ENCODE results near the gene UPK3A. TPM values are rescaled to one million over a fixed set of nuclear protein-coding genes. Genes with fewer than 3 reads are reported as not detected.

Gene UPK3A
- total and polyA plus RNA-seq, 2 of the 13 experiments (the other 11 are each of a cell fraction or from before 2014, with no cell fraction given), result 10.5 to 13.8 TPM

DNA sequence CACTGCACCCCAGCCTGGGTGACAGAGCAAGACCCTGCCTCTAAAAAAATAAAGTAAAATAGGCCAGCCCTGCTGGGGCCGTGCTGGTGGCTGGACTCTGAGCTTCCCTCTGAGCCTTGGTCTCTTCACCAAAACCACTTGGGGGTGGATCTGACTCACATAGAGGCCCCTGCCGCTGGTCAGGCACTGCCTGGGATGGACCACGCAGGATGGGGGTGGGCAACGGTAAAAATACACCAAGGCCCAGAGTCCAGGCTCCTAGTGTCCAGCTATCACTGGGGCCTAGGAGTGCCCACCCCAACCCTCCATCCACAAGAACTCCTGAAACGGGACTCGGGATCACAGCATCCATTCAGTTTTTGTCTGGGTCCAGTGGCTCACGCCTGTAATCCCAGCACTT lies 12.3 kb upstream of the UPK3A start (continued):
- TF ChIP-seq, protein P1, sequence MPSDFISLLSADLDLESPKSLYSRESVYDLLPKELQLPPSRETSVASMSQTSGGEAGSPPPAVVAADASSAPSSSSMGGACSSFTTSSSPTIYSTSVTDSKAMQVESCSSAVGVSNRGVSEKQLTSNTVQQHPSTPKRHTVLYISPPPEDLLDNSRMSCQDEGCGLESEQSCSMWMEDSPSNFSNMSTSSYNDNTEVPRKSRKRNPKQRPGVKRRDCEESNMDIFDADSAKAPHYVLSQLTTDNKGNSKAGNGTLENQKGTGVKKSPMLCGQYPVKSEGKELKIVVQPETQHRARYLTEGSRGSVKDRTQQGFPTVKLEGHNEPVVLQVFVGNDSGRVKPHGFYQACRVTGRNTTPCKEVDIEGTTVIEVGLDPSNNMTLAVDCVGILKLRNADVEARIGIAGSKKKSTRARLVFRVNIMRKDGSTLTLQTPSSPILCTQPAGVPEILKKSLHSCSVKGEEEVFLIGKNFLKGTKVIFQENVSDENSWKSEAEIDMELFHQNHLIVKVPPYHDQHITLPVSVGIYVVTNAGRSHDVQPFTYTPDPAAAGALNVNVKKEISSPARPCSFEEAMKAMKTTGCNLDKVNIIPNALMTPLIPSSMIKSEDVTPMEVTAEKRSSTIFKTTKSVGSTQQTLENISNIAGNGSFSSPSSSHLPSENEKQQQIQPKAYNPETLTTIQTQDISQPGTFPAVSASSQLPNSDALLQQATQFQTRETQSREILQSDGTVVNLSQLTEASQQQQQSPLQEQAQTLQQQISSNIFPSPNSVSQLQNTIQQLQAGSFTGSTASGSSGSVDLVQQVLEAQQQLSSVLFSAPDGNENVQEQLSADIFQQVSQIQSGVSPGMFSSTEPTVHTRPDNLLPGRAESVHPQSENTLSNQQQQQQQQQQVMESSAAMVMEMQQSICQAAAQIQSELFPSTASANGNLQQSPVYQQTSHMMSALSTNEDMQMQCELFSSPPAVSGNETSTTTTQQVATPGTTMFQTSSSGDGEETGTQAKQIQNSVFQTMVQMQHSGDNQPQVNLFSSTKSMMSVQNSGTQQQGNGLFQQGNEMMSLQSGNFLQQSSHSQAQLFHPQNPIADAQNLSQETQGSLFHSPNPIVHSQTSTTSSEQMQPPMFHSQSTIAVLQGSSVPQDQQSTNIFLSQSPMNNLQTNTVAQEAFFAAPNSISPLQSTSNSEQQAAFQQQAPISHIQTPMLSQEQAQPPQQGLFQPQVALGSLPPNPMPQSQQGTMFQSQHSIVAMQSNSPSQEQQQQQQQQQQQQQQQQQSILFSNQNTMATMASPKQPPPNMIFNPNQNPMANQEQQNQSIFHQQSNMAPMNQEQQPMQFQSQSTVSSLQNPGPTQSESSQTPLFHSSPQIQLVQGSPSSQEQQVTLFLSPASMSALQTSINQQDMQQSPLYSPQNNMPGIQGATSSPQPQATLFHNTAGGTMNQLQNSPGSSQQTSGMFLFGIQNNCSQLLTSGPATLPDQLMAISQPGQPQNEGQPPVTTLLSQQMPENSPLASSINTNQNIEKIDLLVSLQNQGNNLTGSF (CRISPR knock-in tag; IDR thresholded peaks at IDR 0.05), result no peak
- no peak; the same call in 1 of the 2 replicates for TF ChIP-seq KDM5B (CRISPR knock-in tag; IDR thresholded peaks at IDR 0.05; ENCODE audit: borderline replicate concordance)
- TF ChIP-seq GABPA (IDR thresholded peaks at IDR 0.05; ENCODE audit: low read depth, low read length), result no peak
- TF ChIP-seq GABPA (CRISPR knock-in tag; IDR thresholded peaks at IDR 0.05; ENCODE audit: low read depth), result no peak
- TF ChIP-seq KMT2A (CRISPR knock-in tag; IDR thresholded peaks at IDR 0.05), result no peak
- TF ChIP-seq, protein P2, sequence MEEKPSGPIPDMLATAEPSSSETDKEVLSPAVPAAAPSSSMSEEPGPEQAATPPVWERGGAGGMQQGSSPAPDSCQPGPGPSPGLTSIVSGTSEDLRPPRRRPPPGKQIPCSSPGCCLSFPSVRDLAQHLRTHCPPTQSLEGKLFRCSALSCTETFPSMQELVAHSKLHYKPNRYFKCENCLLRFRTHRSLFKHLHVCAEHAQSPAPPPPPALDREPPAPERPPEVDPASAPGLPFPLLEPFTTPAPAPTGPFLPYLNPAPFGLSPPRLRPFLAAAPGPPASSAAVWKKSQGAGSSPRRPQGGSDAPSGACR (CRISPR knock-in tag; IDR thresholded peaks at IDR 0.05), result no peak
- no peak for TF ChIP-seq RORA (CRISPR knock-in tag; IDR thresholded peaks at IDR 0.05)
- TF ChIP-seq SAFB2 (CRISPR knock-in tag; IDR thresholded peaks at IDR 0.05; ENCODE audit: borderline replicate concordance, low read depth), result no peak
- TF ChIP-seq KAT8 (CRISPR knock-in tag; IDR thresholded peaks at IDR 0.05), result no peak
- no peak for TF ChIP-seq THYN1 (CRISPR knock-in tag; IDR thresholded peaks at IDR 0.05; ENCODE audit: borderline replicate concordance, low read depth)
- 0 out of 2 replicates have a peak, but pooled peaks have one; percentile 38 for TF ChIP-seq ZNF33A (CRISPR knock-in tag; IDR thresholded peaks at IDR 0.05; ENCODE audit: borderline replicate concordance)
- no peak for TF ChIP-seq MLLT10 (CRISPR knock-in tag; IDR thresholded peaks at IDR 0.05)
- peak; percentile 39; the same call in 1 of the 2 replicates for TF ChIP-seq SOX5 (CRISPR knock-in tag; IDR thresholded peaks at IDR 0.05; ENCODE audit: borderline replicate concordance)
- TF ChIP-seq, protein P3, sequence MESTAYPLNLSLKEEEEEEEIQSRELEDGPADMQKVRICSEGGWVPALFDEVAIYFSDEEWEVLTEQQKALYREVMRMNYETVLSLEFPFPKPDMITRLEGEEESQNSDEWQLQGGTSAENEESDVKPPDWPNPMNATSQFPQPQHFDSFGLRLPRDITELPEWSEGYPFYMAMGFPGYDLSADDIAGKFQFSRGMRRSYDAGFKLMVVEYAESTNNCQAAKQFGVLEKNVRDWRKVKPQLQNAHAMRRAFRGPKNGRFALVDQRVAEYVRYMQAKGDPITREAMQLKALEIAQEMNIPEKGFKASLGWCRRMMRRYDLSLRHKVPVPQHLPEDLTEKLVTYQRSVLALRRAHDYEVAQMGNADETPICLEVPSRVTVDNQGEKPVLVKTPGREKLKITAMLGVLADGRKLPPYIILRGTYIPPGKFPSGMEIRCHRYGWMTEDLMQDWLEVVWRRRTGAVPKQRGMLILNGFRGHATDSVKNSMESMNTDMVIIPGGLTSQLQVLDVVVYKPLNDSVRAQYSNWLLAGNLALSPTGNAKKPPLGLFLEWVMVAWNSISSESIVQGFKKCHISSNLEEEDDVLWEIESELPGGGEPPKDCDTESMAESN (CRISPR knock-in tag; conservative IDR thresholded peaks at IDR 0.05), result no peak
- peak; percentile 26; the same call in 1 of the 2 replicates for TF ChIP-seq SAP130 (CRISPR knock-in tag; IDR thresholded peaks at IDR 0.05; ENCODE audit: low read depth)
- TF ChIP-seq CHD4 (IDR thresholded peaks at IDR 0.05; ENCODE audit: borderline replicate concordance, low read length), result no peak
- TF ChIP-seq, protein P4, sequence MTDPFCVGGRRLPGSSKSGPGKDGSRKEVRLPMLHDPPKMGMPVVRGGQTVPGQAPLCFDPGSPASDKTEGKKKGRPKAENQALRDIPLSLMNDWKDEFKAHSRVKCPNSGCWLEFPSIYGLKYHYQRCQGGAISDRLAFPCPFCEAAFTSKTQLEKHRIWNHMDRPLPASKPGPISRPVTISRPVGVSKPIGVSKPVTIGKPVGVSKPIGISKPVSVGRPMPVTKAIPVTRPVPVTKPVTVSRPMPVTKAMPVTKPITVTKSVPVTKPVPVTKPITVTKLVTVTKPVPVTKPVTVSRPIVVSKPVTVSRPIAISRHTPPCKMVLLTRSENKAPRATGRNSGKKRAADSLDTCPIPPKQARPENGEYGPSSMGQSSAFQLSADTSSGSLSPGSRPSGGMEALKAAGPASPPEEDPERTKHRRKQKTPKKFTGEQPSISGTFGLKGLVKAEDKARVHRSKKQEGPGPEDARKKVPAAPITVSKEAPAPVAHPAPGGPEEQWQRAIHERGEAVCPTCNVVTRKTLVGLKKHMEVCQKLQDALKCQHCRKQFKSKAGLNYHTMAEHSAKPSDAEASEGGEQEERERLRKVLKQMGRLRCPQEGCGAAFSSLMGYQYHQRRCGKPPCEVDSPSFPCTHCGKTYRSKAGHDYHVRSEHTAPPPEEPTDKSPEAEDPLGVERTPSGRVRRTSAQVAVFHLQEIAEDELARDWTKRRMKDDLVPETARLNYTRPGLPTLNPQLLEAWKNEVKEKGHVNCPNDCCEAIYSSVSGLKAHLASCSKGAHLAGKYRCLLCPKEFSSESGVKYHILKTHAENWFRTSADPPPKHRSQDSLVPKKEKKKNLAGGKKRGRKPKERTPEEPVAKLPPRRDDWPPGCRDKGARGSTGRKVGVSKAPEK (CRISPR knock-in tag; IDR thresholded peaks at IDR 0.05; ENCODE audit: borderline replicate concordance), result no peak
- TF ChIP-seq CCDC6 (CRISPR knock-in tag; IDR thresholded peaks at IDR 0.05), result no peak
- TF ChIP-seq, protein P5, sequence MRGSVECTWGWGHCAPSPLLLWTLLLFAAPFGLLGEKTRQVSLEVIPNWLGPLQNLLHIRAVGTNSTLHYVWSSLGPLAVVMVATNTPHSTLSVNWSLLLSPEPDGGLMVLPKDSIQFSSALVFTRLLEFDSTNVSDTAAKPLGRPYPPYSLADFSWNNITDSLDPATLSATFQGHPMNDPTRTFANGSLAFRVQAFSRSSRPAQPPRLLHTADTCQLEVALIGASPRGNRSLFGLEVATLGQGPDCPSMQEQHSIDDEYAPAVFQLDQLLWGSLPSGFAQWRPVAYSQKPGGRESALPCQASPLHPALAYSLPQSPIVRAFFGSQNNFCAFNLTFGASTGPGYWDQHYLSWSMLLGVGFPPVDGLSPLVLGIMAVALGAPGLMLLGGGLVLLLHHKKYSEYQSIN (CRISPR knock-in tag; IDR thresholded peaks at IDR 0.05; ENCODE audit: borderline replicate concordance), result no peak
